ENCODE measurements around the gene CEBPE.

CEBPE gene

GRCh38 chr14:23125011-23125410 is 6.0 kb upstream of the CEBPE start:
- no peak for DNase-seq (ENCODE audit: extremely low spot score)
- ChIA-PET CTCF (interaction anchor here (0.7 to 8.8 kb wide), 2 partner anchors 59 to 255 kb away, joined by 3 to 164 read pairs; partner anchors contain the start of gene SLC7A8), POLR2A (interaction anchor here (0.6 kb wide), 1 partner anchor 51 kb away, joined by 3 read pairs; no protein-coding TSS in a partner anchor)
- no peak for TF ChIP-seq CTCF (IDR thresholded peaks at IDR 0.05; ENCODE audit: control extremely low read depth, extremely low read depth, low read depth, missing control alignments)

GRCh38 chr14:23124337-23124954 is 5.4 kb upstream of the CEBPE start:
- DNase-seq (ENCODE audit: extremely low spot score) = no peak

GRCh38 chr14:23123419-23123818 is 4.4 kb upstream of the CEBPE start:
- no peak for TF ChIP-seq CTCF (IDR thresholded peaks at IDR 0.05; ENCODE audit: control extremely low read depth, extremely low read depth, low read depth, missing control alignments)
- no peak for DNase-seq (ENCODE audit: extremely low spot score)
- CTCF ChIA-PET = interaction anchor here (1.0 to 8.8 kb wide), 2 partner anchors 61 to 178 kb away, joined by 3 to 164 read pairs; partner anchors contain the start of gene SLC7A8
- POLR2A ChIA-PET = no interaction called here

More at GRCh38 chr14:23124337-23124954, 5.4 kb upstream of the CEBPE start:
- POLR2A ChIA-PET = no interaction called here
- CTCF ChIA-PET = interaction anchor here (0.7 to 8.8 kb wide), 3 partner anchors 60 to 256 kb away, joined by 3 to 164 read pairs (median 3); partner anchors contain the start of gene SLC7A8
- TF ChIP-seq CTCF (IDR thresholded peaks at IDR 0.05; ENCODE audit: control extremely low read depth, extremely low read depth, low read depth, missing control alignments) = no peak

GRCh38 chr14:23122086-23122485 is 3.0 kb upstream of the CEBPE start:
- ChIA-PET POLR2A (no interaction called here), CTCF (interaction anchor here (1.0 to 8.8 kb wide), 24 partner anchors 8 to 438 kb away, joined by 3 to 164 read pairs (median 12); partner anchors contain the start of genes ACIN1, C14orf119, PABPN1 and PPP1R3E)
- no peak for DNase-seq (ENCODE audit: extremely low spot score)
- no peak for TF ChIP-seq CTCF (IDR thresholded peaks at IDR 0.05; ENCODE audit: control extremely low read depth, extremely low read depth, low read depth, missing control alignments)

GRCh38 chr14:23121361-23121771 is 2.3 kb upstream of the CEBPE start:
- peak; percentile 55 for DNase-seq (ENCODE audit: extremely low spot score)
- no peak for TF ChIP-seq CTCF (IDR thresholded peaks at IDR 0.05; ENCODE audit: control extremely low read depth, extremely low read depth, low read depth, missing control alignments)
- ChIA-PET POLR2A (interaction anchor here (1.0 kb wide), 1 partner anchor 181 kb away, joined by 3 read pairs; no protein-coding TSS in a partner anchor), CTCF (interaction anchor here (0.6 to 8.8 kb wide), 53 partner anchors 9 to 439 kb away, joined by 3 to 164 read pairs (median 6); partner anchors contain the start of genes ACIN1, C14orf119, CMTM5 and PABPN1)

GRCh38 chr14:23120541-23121251 is 1.6 kb upstream of the CEBPE start:
- CTCF ChIA-PET = interaction anchor here (0.6 to 8.8 kb wide), 72 partner anchors 9 to 440 kb away, joined by 3 to 164 read pairs (median 5); partner anchors contain the start of genes ACIN1, C14orf119, CMTM5 and HOMEZ
- POLR2A ChIA-PET = interaction anchor here (1.0 kb wide), 1 partner anchor 181 kb away, joined by 3 read pairs; no protein-coding TSS in a partner anchor
- peak; percentile 100 for TF ChIP-seq CTCF (IDR thresholded peaks at IDR 0.05; ENCODE audit: control extremely low read depth, extremely low read depth, low read depth, missing control alignments)
- DNase-seq (ENCODE audit: extremely low spot score) = peak; percentile 90

Data from GM10248 (cell line).